GM12878 (cell line): ENCODE data around the gene IFNA2. TPM values are rescaled to one million over a fixed set of nuclear protein-coding genes. Genes with fewer than 3 reads are reported as not detected.

Source experiments
- ATAC-seq: fragments of 200-7000 bp; cut with Tn5 transposase; 3 replicates; pipeline ENCODE4 v1.9.1; 2020; ENCODE audit warnings: mild to moderate bottlenecking, moderate library complexity
- BruUV-seq: library from RNA; stranded (reverse); fragments of 400-500 nt; replicated peaks from 2 replicates; lab custom pipeline; 2021; lab: Mats Ljungman, UMichigan
- CTCF ChIA-PET: fragments of 300-600 bp; sonication (Branson Sonifier 250); formaldehyde crosslinking; extraction: SDS; loops from one replicate; lab custom pipeline; 2021; ENCODE audit warnings: inconsistent platforms; lab: Yijun Ruan, JAX
- POLR2A ChIA-PET: fragments of 350-600 bp; formaldehyde crosslinking; extraction: SDS; loops from one replicate; lab custom pipeline; 2021; ENCODE audit warnings: inconsistent platforms; lab: Charles Lee
- RAD21 ChIA-PET: fragments of 300-600 bp; sonication (Branson Sonifier 250); formaldehyde crosslinking; loops from one replicate; lab custom pipeline; 2023; ENCODE audit warnings: antibody characterized with exemption; ENCODE audit not compliant: unreplicated experiment; lab: Charles Lee
- SMC1A ChIA-PET: fragments of 300-600 bp; sonication (Branson Sonifier 250); formaldehyde crosslinking; loops from one replicate; lab custom pipeline; 2023; ENCODE audit not compliant: unreplicated experiment, uncharacterized antibody; lab: Charles Lee
- DNase-seq: peaks from one replicate; pipeline ENCODE4 v3.0.0-alpha.2; 2011; ENCODE audit warnings: low read depth, low spot score
- FAIRE-seq: peaks from 3 replicates; lab custom pipeline; 2011; peaks lifted over from hg19 to GRCh38; lab: Jason Lieb, UNC
- H2AFZ ChIP-seq: 2 replicates; pipeline ENCODE4 v1.6.0; 2011; ENCODE audit warnings: low read depth, low read length, control low read depth; ENCODE audit not compliant: control insufficient read depth
- H3K27ac ChIP-seq: 2 replicates; pipeline ENCODE4 v1.5.1; 2011; ENCODE audit warnings: control low read depth; ENCODE audit not compliant: control insufficient read depth, insufficient read depth
- H3K27me3 ChIP-seq, 2 experiments: replicated peaks in 1 of 2; 2 replicates each; pipeline versions ENCODE4 v1.6.0 to v1.6.1; 2011; ENCODE audit warnings: low read length in 1 of 2; ENCODE audit not compliant: control insufficient read depth in 2 of 2, insufficient read depth in 2 of 2
- H3K36me3 ChIP-seq, 2 experiments: 2 replicates each; pipeline ENCODE4 v1.5.1; 2011; ENCODE audit warnings: low read length in 1 of 2; ENCODE audit not compliant: control insufficient read depth in 2 of 2, insufficient read depth in 2 of 2
- H3K4me1 ChIP-seq: 2 replicates; pipeline ENCODE4 v1.6.1; 2011; ENCODE audit warnings: mild to moderate bottlenecking, low read length, moderate library complexity, mixed read lengths; ENCODE audit not compliant: control insufficient read depth, insufficient read depth
- H3K4me2 ChIP-seq: 2 replicates; pipeline ENCODE4 v1.6.0; 2011; ENCODE audit warnings: control low read depth; ENCODE audit not compliant: control insufficient read depth, insufficient read depth
- H3K4me3 ChIP-seq: fragments of 200-600 bp; sonication (generic); 2 replicates; pipeline ENCODE4 v1.5.1; 2016
- H3K79me2 ChIP-seq: 2 replicates; pipeline ENCODE4 v1.6.0; 2011; ENCODE audit warnings: low read length; ENCODE audit not compliant: control insufficient read depth, insufficient read depth
- H3K9ac ChIP-seq: 2 replicates; pipeline ENCODE4 v1.8.0; 2011; ENCODE audit warnings: low read length, control low read depth, mixed read lengths; ENCODE audit not compliant: control insufficient read depth, insufficient read depth
- H3K9me3 ChIP-seq: replicated peaks from 3 replicates; pipeline ENCODE4 v1.5.1; 2011; ENCODE audit warnings: mild to moderate bottlenecking, low read length; ENCODE audit not compliant: control insufficient read depth, insufficient read depth
- H4K20me1 ChIP-seq: 2 replicates; pipeline ENCODE4 v1.6.0; 2011; ENCODE audit not compliant: control insufficient read depth, insufficient read depth
- EED ChIP-seq: sonication (generic); IDR thresholded peaks from 2 replicates; pipeline ENCODE4 v1.6.1; 2016; ENCODE audit warnings: antibody characterized with exemption, low read depth
- RAD21 ChIP-seq: IDR thresholded peaks from 2 replicates; pipeline ENCODE4 v1.6.1; 2011; ENCODE audit warnings: mild to moderate bottlenecking, low read depth, low read length, moderate library complexity; ENCODE audit not compliant: insufficient read depth
- WGBS: methylation state at CpG from one replicate; pipeline ENCODE4 v1.1.6; 2016; ENCODE audit warnings: low lambda C conversion rate; ENCODE audit not compliant: insufficient replicate concordance, insufficient coverage; ENCODE audit errors: missing lambda C conversion rate; 5-methylcytosine and 5-hydroxymethylcytosine counted together
- in situ Hi-C: fragments of 300-500 bp; cut with MboI; formaldehyde crosslinking; loops from 9 replicates; pipeline ENCODE4 v1.14.3; 2018; ENCODE audit warnings: mixed read lengths
- intact Hi-C: fragments of 100-400 bp; cut with micrococcal nuclease; formaldehyde crosslinking; loops from one replicate; pipeline ENCODE4 v1.14.2; 2022; ENCODE audit not compliant: unreplicated experiment
- polyA plus RNA-seq, 11 experiments: library from polyadenylated mRNA; depleted of rRNA in 4 of 11; unstranded in 6 of 11; stranded (reverse) in 5 of 11; fragments of >200 nt; fragmentation: Nextera tagmentation in 4 of 11; fragmentation: Illumina TruSeq in 1 of 11; extraction: Ambion mirVana in 4 of 11; extraction: Trizol in 1 of 11; gene quantifications; 1 replicate in 1 of 11; 2 replicates in 10 of 11; pipeline versions ENCODE4 v1.2.1 to v1.2.3, GENCODE V29; 2011 to 2016; ENCODE audit warnings: inconsistent platforms in 2 of 11, missing spikeins in 2 of 11, low read depth in 1 of 11
- total RNA-seq, 4 experiments: library from RNA; depleted of rRNA in 3 of 4; stranded (reverse); fragments of >200 nt in 3 of 4; fragmentation: Illumina TruSeq in 1 of 4; extraction: Trizol in 1 of 4; gene quantifications; 2 replicates each; pipeline versions ENCODE4 v1.2.1 to v1.2.3, GENCODE V29; 2013 to 2021
- TF ChIP-seq, protein P1 (sequence below): IDR thresholded peaks from 2 replicates; pipeline ENCODE4 v1.6.1; 2012; ENCODE audit warnings: low read depth, low read length, improper control_type of control experiment

IFNA2 gene
- total and polyA plus RNA-seq, 10 of the 15 experiments (the other 5 are each of a cell fraction or from before 2014, with no cell fraction given), result 0.26 to 2.8 (median 0.66) TPM; not detected in 2

DNA sequence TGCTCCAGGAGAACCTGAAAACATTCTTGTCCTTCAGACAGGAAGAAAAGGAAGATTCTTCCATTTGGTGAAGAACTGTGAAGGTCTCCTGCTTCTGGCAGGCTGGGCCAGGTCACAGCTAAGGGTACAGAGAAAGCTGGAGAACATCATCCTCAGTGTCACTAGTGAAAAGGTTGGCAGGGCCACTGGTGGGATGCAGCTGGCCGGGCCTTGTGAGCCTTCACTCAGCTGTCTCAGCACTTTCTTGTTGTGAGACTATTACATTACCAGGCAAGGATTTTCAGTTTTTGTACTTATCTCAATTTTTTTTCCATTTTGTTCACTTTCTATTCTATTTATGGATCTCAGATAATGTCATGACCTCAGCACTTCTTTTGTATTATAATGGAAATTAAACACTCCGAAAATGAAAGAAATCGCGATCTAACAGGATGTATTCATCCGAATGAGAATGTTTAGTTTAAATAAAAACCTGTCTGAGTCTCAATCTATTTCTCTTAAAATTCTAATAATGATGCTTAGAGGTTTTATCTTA is 13.8 kb upstream of the IFNA2 start:
- DNase-seq, result no peak
- no peak for FAIRE-seq
- Histone ChIP-seq H3K9me3 (no peaks in the 10 kb centered on the region), H3K27ac (no peak overlapping the region), H3K4me2 (no peak overlapping the region), H2AFZ (no peak overlapping the region), H3K79me2 (no peaks in the 10 kb centered on the region; the same call in 1 of the 2 replicates), H3K36me3 (no peaks in the 10 kb centered on the region), H3K4me1 (peaks cover 3% of the 10 kb centered on the region; the same call in 1 of the 2 replicates), H3K4me3 (no peak overlapping the region), H3K27me3 (peaks cover 0 to 2% of the 10 kb centered on the region in 2 experiments; a peak in 2 of 4 replicates), H4K20me1 (no peaks in the 10 kb centered on the region), H3K9ac (no peak overlapping the region)
- ChIA-PET CTCF (interaction anchor here (0.9 to 2.6 kb wide), 12 partner anchors 10 to 204 kb away, joined by 3 to 49 read pairs (median 6); no protein-coding TSS in a partner anchor), SMC1A (interaction anchor here (1.2 to 4.4 kb wide), 9 partner anchors 10 to 159 kb away, joined by 3 to 30 read pairs (median 7); partner anchors contain the start of genes IFNA14, IFNA8 and KLHL9), POLR2A (interaction anchor here (1.4 kb wide), 1 partner anchor 70 kb away, joined by 3 read pairs; no protein-coding TSS in a partner anchor), RAD21 (interaction anchor here (0.9 to 2.4 kb wide), 4 partner anchors 21 to 73 kb away, joined by 3 to 29 read pairs (median 12); no protein-coding TSS in a partner anchor)
- 90% methylated on average over 5 of the region's 5 CpGs for WGBS
- in situ Hi-C loops (no loop called here), intact Hi-C loops (no loop called here)
- no TSS peak for BruUV-seq
- TF ChIP-seq EED (no peak), RAD21 (no peak)
- TF ChIP-seq, protein P1, sequence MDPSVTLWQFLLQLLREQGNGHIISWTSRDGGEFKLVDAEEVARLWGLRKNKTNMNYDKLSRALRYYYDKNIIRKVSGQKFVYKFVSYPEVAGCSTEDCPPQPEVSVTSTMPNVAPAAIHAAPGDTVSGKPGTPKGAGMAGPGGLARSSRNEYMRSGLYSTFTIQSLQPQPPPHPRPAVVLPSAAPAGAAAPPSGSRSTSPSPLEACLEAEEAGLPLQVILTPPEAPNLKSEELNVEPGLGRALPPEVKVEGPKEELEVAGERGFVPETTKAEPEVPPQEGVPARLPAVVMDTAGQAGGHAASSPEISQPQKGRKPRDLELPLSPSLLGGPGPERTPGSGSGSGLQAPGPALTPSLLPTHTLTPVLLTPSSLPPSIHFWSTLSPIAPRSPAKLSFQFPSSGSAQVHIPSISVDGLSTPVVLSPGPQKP, result no peak
- ATAC-seq, result no peak
